Measurements from ENCODE around the gene IKBIP. TPM values are rescaled to one million over a fixed set of nuclear protein-coding genes. Genes with fewer than 3 reads are reported as not detected.
A peak's percentile ranks its signal among the peaks of the same experiment; 100 is the strongest.
"Not testable (repeated sequence)": the region's sequence is repeated elsewhere in the genome, so short reads cannot be mapped to it uniquely, and the experiment has no call there.

Gene IKBIP
- polyA plus RNA-seq (ENCODE audit: insufficient read length in 4 of 4) = 10 to 100 TPM; 18.6 to 26.9 (median 26.2) TPM

GRCh38 chr12:98644712-98645571 is at the start of gene IKBIP, which contains the start of gene APAF1:
Gene IKBIP, minus strand, starts transcription at chr12:98644788. Its CDS starts 87 bp downstream, at chr12:98644701.
Gene APAF1, plus strand, starts transcription at chr12:98645290. Its CDS starts 3,070 bp downstream, at chr12:98648360.
- DNase-seq (ENCODE audit: low read depth in 4 of 4, low spot score in 2 of 4) = peak; percentile 89 to 94 (median 92)

GRCh38 chr12:98691351-98691750 is 46.8 kb upstream of the IKBIP start:
- no peak for DNase-seq (ENCODE audit: low read depth in 4 of 4, low spot score in 2 of 4)

- no peak for DNase-seq (ENCODE audit: low read depth in 4 of 4, low spot score in 2 of 4)
Measured at GRCh38 chr12:98686603-98687002, 42.0 kb upstream of the IKBIP start.

DNA sequence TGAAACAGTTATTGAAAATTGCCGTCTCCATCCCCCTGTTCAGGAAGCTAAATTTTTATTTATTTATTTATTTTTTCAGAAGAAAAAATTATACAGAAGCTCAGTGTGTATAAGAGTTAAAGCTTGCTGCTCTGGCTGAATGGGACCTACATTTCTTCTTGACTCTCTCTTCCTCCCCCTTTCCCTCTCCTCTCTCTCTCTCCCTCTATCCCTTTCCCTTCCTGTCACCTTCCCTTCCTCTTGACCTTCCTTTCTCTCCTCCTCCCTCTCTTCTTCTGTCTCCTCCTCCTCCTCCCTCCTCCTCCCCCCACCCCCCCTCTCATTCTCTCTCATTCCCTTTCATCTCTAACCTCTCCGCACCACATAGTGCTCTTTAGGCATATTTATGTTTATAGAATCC is 39.6 kb upstream of the IKBIP start:
- no peak for DNase-seq (ENCODE audit: low read depth in 4 of 4, low spot score in 2 of 4)

DNA sequence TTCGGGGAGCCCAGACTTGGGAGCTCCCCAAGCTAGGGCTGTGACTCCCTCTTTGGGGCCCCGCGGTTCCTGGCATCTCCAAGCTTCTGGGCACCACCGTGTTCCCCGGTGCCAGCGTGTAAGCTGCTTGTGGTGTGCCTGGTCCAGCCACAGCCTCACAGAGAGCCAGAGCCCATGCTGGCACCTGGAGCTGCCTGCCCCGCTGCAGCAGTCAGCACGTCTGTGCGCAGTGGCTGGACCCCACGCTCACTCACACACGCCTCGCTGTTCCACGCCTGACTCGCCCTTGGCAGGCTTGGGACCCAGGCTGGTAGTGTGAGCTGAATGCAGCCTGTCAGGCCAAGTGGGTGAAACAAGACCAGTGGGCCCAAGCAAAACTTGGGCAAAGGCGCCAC is 35.0 kb upstream of the IKBIP start:
- no peak for DNase-seq (ENCODE audit: low read depth in 4 of 4, low spot score in 2 of 4)

DNA sequence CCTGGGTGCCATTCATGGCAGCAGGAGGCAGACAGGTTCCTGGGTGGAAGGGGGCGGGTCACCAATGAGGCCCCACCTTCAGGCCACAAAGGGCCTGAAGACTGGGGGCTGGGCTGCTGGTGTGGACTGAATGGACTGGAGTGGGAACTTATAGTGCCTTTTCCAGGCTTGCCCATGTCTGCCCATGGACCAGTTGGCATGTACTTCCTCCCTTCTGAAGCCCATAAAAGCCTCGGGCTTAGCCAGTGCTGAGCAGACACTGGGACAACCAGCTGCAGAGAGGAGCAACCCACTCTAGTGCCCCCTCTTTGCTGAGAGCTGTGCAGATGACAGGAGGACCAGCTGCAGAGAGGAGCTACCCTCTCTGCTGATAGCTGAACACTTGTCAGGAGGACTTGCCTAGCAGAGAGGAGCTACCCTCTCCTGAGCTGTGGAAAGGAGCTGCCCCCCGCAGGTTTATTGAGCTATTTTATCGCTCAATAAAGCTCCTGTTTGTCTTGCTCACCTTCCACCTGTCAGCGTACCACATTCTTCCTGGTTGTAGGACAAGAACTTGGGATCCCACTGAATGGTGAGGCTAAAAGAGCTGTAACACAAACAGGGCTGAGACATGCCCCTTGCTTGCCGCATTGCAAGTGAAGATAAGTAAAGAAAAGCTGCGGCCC is 34.5 kb upstream of the IKBIP start:
- DNase-seq (ENCODE audit: low read depth in 4 of 4, low spot score in 2 of 4) = no peak

DNA sequence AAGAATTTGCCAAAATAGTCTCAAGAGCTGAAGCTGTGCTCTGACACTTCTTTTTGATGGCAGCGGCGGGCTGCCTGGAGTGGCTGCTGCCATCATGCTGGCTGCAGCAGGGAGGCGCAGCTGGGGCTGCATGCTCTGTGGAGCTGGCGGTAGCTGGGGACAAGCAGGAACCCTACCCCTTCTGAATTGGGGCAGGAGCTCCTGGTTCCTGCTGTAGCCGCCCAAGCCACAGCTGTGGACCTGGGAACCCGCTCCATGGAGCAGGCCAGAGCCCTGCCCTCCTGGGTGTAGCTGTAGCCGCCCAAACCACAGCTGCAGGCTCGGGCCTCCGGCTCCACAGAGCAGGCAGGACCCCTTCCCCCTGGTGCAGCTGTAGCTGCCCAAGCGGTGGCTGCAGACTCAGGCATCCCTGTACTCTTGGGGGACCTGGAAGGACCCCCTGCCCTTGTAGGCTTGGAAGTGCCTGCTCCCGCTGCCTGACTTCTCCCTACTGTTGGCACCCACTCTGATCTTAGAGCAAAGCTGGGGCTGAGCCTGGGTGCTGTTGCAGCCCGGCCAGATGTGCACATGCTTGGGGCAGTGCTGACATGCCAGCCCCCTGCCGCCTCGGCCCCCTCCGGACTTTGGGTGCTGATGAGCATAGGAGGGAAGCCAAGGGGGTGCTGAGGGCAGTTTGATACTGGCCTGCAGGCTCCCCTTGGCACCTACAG is 33.8 kb upstream of the IKBIP start:
- DNase-seq (ENCODE audit: low read depth in 4 of 4, low spot score in 2 of 4) = no peak

DNA sequence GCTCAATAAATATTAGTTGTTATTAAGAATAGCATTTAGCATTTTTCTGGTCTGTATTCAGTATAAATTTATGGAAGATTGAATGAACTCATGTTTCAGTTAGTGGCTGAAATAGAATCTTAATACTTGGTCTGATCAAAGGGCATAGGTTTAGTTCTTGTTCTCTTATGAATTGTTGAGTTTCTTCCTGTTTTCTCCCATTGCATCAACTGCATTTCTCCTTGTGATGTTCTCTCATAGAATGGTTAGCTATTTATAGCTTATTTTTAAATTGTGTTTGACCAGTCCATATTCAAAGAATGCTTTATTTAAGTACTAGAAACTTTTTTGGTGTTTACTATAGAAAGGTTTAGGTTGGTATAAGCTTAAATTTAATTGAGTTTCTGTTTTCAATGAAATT is 30.3 kb upstream of the IKBIP start:
- no peak for DNase-seq (ENCODE audit: low read depth in 4 of 4, low spot score in 2 of 4)

GRCh38 chr12:98671459-98671858 is 26.9 kb upstream of the IKBIP start:
- DNase-seq (ENCODE audit: low read depth in 4 of 4, low spot score in 2 of 4) = no peak

- DNase-seq (ENCODE audit: low read depth in 4 of 4, low spot score in 2 of 4) = no peak
Measured at GRCh38 chr12:98669751-98670150, 25.2 kb upstream of the IKBIP start.

- DNase-seq (ENCODE audit: low read depth in 4 of 4, low spot score in 2 of 4) = no peak
Measured at GRCh38 chr12:98660521-98660920, 15.9 kb upstream of the IKBIP start.

DNA sequence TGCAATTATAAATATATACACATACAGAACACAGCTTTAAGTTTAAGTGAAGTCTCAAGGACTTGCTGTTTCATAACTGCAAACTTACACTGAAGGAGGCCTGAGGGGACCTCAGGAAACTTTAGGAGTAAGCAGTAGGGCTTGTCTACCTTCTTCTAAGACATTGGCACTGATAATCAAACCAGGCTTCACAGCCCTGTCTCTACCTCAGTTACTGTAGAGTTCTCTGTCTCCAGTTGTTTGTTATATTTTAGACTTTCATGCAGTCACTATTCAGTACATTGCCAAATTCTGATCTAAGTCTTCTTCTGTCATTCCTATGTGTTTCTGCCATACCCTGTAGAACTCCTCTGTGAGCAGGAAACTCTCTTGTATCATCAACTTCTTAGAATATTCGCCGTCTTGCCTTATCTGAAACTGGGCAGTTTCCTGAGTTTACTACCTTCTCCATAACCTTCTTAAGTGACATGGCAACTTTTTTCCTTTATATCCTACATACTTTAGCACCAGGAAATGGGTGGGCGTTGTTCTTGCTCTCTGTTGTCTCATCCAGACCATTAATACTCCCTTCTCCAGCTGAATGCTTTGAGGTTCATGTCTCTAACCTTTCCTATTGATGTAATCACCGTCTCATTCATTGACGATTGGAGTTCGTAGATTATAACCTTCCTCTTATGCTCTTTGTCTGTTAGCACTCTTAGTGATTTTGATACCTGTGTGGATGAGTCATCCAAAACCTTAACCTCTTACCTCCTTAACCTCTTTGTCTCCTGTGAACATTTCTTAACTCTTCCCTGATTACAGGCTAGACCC is 11.9 kb upstream of the IKBIP start:
- no peak for DNase-seq (ENCODE audit: low read depth in 4 of 4, low spot score in 2 of 4)

DNA sequence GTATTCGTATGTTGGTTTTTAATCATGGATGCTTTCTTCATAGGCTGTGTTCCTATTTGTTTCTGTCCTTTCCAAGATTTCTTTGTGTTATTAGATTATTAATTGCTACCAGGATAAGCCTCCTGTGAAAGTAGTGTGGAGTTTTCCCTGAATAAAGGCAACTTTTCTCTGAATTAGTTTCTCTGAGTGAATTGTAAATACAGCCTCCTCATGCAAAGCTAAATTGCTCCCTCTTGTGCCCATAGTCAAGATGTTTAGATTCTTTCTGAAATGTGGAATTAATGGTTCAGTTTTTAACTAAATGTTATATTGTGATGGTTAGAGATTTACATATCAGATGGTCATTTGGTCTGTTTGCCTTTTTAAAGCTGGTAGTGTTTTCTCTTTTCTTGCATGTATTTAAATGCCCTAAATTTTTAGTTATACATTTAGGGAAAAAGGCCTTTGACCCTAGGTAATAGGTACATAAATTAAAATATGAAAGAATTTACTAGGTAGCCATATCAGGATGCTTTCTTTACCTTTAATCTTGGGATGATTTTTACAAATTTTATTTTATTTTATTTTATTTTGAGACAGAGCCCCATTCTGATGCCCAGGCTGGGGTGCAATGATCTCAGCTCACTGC is 9.4 kb upstream of the IKBIP start:
- DNase-seq (ENCODE audit: low read depth in 4 of 4, low spot score in 2 of 4) = no peak

DNA sequence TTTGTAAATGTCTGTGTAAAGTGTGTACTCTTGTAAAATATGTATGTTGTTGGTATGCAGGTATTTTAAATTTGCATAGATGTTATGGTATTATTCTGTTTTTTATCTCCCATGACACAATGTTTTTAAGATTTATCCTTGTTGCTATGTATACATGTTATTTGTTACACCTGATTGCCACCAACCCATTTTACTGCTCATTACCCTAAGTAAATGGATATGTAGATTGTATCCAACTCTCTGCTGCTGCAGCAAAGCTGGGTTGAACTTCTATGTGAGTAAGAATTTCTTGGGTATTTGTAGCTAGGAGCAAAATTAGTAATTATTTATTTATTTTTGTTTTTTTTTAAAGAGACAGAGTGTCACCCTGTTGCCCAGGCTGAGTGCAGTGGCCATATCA is 6.7 kb upstream of the IKBIP start:
- no peak for DNase-seq (ENCODE audit: low read depth in 4 of 4, low spot score in 2 of 4)

DNA sequence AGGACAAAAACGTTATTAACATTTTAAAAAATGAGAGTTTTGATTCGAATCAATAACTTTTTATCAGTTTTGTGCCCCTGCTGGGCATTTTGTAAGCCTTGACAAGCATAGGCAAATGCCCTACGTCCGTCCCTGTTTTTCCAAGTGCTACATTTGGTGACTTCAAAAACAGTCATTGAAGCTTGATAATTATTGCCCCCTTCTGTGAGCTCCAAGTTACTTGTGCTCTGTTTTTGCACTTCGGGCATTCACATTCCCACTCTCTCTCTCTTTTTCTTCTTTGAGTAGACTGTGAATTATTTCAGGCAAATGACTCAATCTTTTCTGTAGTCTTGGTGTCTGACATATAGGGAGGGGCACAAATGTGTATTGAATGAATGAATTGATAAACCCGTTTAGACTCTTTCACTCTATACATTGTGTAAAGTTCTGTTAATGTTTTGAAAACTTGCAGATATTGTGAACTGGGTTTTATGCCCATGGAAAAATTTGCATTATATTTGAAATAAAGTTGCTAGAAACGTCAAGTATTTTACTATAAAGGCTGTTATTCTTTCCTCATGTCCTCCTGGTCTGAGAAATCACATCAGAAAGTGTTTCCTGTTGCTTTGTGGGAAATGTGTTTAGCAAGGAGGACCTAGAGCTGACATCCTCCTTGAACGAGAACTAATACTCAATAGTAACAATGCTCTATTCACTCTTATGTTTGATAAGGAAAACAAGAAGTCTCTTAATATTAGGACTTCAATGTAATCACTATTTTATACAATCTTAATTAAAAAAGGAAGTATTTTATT is 1.9 kb upstream of the IKBIP start:
- peak in 1 of 4 donors; percentile 19 for DNase-seq (ENCODE audit: low read depth in 4 of 4, low spot score in 2 of 4)

GRCh38 chr12:98645572-98646067 is 1.0 kb upstream of the IKBIP start:
- DNase-seq (ENCODE audit: low read depth in 4 of 4, low spot score in 2 of 4) = peak in 1 of 4 donors; percentile 29

- no peak for DNase-seq (ENCODE audit: low read depth in 4 of 4, low spot score in 2 of 4)
Measured at GRCh38 chr12:98644433-98644711, 216 bp downstream of the IKBIP start.

GRCh38 chr12:98642801-98643200 is 1.8 kb downstream of the IKBIP start:
- DNase-seq (ENCODE audit: low read depth in 4 of 4, low spot score in 2 of 4) = not testable (repeated sequence)

GRCh38 chr12:98639491-98639890 is 5.1 kb downstream of the IKBIP start:
- DNase-seq (ENCODE audit: low read depth in 4 of 4, low spot score in 2 of 4) = no peak

Measured in left renal cortex interstitium (tissue), 4 donors.